GM12878 (cell line): ENCODE results near the gene PRR5. TPM values are rescaled to one million over a fixed set of nuclear protein-coding genes. Genes with fewer than 3 reads are reported as not detected.

Experiments
- ATAC-seq: fragments of 200-7000 bp; cut with Tn5 transposase; 3 replicates; pipeline ENCODE4 v1.9.1; 2020; ENCODE audit warnings: mild to moderate bottlenecking, moderate library complexity
- BruUV-seq: library from RNA; stranded (reverse); fragments of 400-500 nt; replicated peaks from 2 replicates; lab custom pipeline; 2021; lab: Mats Ljungman, UMichigan
- CTCF ChIA-PET: fragments of 300-600 bp; sonication (Branson Sonifier 250); formaldehyde crosslinking; extraction: SDS; loops from one replicate; lab custom pipeline; 2021; ENCODE audit warnings: inconsistent platforms; lab: Yijun Ruan, JAX
- POLR2A ChIA-PET: fragments of 350-600 bp; formaldehyde crosslinking; extraction: SDS; loops from one replicate; lab custom pipeline; 2021; ENCODE audit warnings: inconsistent platforms; lab: Charles Lee
- RAD21 ChIA-PET: fragments of 300-600 bp; sonication (Branson Sonifier 250); formaldehyde crosslinking; loops from one replicate; lab custom pipeline; 2023; ENCODE audit warnings: antibody characterized with exemption; ENCODE audit not compliant: unreplicated experiment; lab: Charles Lee
- SMC1A ChIA-PET: fragments of 300-600 bp; sonication (Branson Sonifier 250); formaldehyde crosslinking; loops from one replicate; lab custom pipeline; 2023; ENCODE audit not compliant: unreplicated experiment, uncharacterized antibody; lab: Charles Lee
- DNase-seq: peaks from one replicate; pipeline ENCODE4 v3.0.0-alpha.2; 2011; ENCODE audit warnings: low read depth, low spot score
- FAIRE-seq: peaks from 3 replicates; lab custom pipeline; 2011; peaks lifted over from hg19 to GRCh38; lab: Jason Lieb, UNC
- H2AFZ ChIP-seq: 2 replicates; pipeline ENCODE4 v1.6.0; 2011; ENCODE audit warnings: low read depth, low read length, control low read depth; ENCODE audit not compliant: control insufficient read depth
- H3K27ac ChIP-seq: 2 replicates; pipeline ENCODE4 v1.5.1; 2011; ENCODE audit warnings: control low read depth; ENCODE audit not compliant: control insufficient read depth, insufficient read depth
- H3K27me3 ChIP-seq, 2 experiments: replicated peaks in 1 of 2; 2 replicates each; pipeline versions ENCODE4 v1.6.0 to v1.6.1; 2011; ENCODE audit warnings: low read length in 1 of 2; ENCODE audit not compliant: control insufficient read depth in 2 of 2, insufficient read depth in 2 of 2
- H3K36me3 ChIP-seq, 2 experiments: 2 replicates each; pipeline ENCODE4 v1.5.1; 2011; ENCODE audit warnings: low read length in 1 of 2; ENCODE audit not compliant: control insufficient read depth in 2 of 2, insufficient read depth in 2 of 2
- H3K4me1 ChIP-seq: 2 replicates; pipeline ENCODE4 v1.6.1; 2011; ENCODE audit warnings: mild to moderate bottlenecking, low read length, moderate library complexity, mixed read lengths; ENCODE audit not compliant: control insufficient read depth, insufficient read depth
- H3K4me2 ChIP-seq: 2 replicates; pipeline ENCODE4 v1.6.0; 2011; ENCODE audit warnings: control low read depth; ENCODE audit not compliant: control insufficient read depth, insufficient read depth
- H3K4me3 ChIP-seq: fragments of 200-600 bp; sonication (generic); 2 replicates; pipeline ENCODE4 v1.5.1; 2016
- H3K79me2 ChIP-seq: 2 replicates; pipeline ENCODE4 v1.6.0; 2011; ENCODE audit warnings: low read length; ENCODE audit not compliant: control insufficient read depth, insufficient read depth
- H3K9ac ChIP-seq: 2 replicates; pipeline ENCODE4 v1.8.0; 2011; ENCODE audit warnings: low read length, control low read depth, mixed read lengths; ENCODE audit not compliant: control insufficient read depth, insufficient read depth
- H3K9me3 ChIP-seq: replicated peaks from 3 replicates; pipeline ENCODE4 v1.5.1; 2011; ENCODE audit warnings: mild to moderate bottlenecking, low read length; ENCODE audit not compliant: control insufficient read depth, insufficient read depth
- H4K20me1 ChIP-seq: 2 replicates; pipeline ENCODE4 v1.6.0; 2011; ENCODE audit not compliant: control insufficient read depth, insufficient read depth
- CBX5 ChIP-seq: sonication (generic); IDR thresholded peaks from 2 replicates; pipeline ENCODE4 v1.6.1; 2016; ENCODE audit warnings: low read depth, moderate library complexity, mild to moderate bottlenecking, inconsistent platforms
- CHD1 ChIP-seq: IDR thresholded peaks from 2 replicates; pipeline ENCODE4 v1.6.1; 2012; ENCODE audit warnings: low read depth, low read length, improper control_type of control experiment
- DPF2 ChIP-seq: fragments of 450-650 bp; IDR thresholded peaks from 2 replicates; pipeline ENCODE4 v1.6.1; 2017; ENCODE audit warnings: mild to moderate bottlenecking
- GABPA ChIP-seq: IDR thresholded peaks from 2 replicates; pipeline ENCODE4 v1.6.1; 2014; ENCODE audit warnings: antibody characterized with exemption, low read depth, mild to moderate bottlenecking, inconsistent platforms
- GATAD2B ChIP-seq: fragments of 450-650 bp; conservative IDR thresholded peaks from 2 replicates; pipeline ENCODE4 v1.6.1; 2017; ENCODE audit warnings: low read depth, mild to moderate bottlenecking, moderate library complexity
- IKZF1 ChIP-seq: fragments of 450-650 bp; conservative IDR thresholded peaks from 2 replicates; pipeline ENCODE4 v1.6.1; 2017; ENCODE audit warnings: antibody characterized with exemption, mild to moderate bottlenecking
- NFIC ChIP-seq: IDR thresholded peaks from 2 replicates; pipeline ENCODE4 v1.6.1; 2012; ENCODE audit warnings: low read depth, mild to moderate bottlenecking, inconsistent platforms, low read length, moderate library complexity
- SP1 ChIP-seq: IDR thresholded peaks from one replicate; pipeline ENCODE4 v1.6.1; 2011; ENCODE audit warnings: low read depth, low read length
- TCF7 ChIP-seq: IDR thresholded peaks from 2 replicates; pipeline ENCODE4 v1.6.1; 2014; ENCODE audit warnings: antibody characterized with exemption, borderline replicate concordance
- YBX1 ChIP-seq: fragments of 450-650 bp; IDR thresholded peaks from 2 replicates; pipeline ENCODE4 v1.6.1; 2016; ENCODE audit warnings: antibody characterized with exemption
- ZBTB33 ChIP-seq: fragments of 450-650 bp; IDR thresholded peaks from 2 replicates; pipeline ENCODE4 v1.6.1; 2017; ENCODE audit warnings: mild to moderate bottlenecking
- ZNF217 ChIP-seq: fragments of 450-650 bp; IDR thresholded peaks from 2 replicates; pipeline ENCODE4 v1.6.1; 2017; ENCODE audit warnings: antibody characterized with exemption, mild to moderate bottlenecking
- ZNF24 ChIP-seq: fragments of 450-650 bp; IDR thresholded peaks from 2 replicates; pipeline ENCODE4 v1.6.1; 2017; ENCODE audit warnings: antibody characterized with exemption, mild to moderate bottlenecking
- WGBS: methylation state at CpG from one replicate; pipeline ENCODE4 v1.1.6; 2016; ENCODE audit warnings: low lambda C conversion rate; ENCODE audit not compliant: insufficient replicate concordance, insufficient coverage; ENCODE audit errors: missing lambda C conversion rate; 5-methylcytosine and 5-hydroxymethylcytosine counted together
- in situ Hi-C: fragments of 300-500 bp; cut with MboI; formaldehyde crosslinking; loops from 9 replicates; pipeline ENCODE4 v1.14.3; 2018; ENCODE audit warnings: mixed read lengths
- intact Hi-C: fragments of 100-400 bp; cut with micrococcal nuclease; formaldehyde crosslinking; loops from one replicate; pipeline ENCODE4 v1.14.2; 2022; ENCODE audit not compliant: unreplicated experiment
- polyA plus RNA-seq, 11 experiments: library from polyadenylated mRNA; depleted of rRNA in 4 of 11; unstranded in 6 of 11; stranded (reverse) in 5 of 11; fragments of >200 nt; fragmentation: Nextera tagmentation in 4 of 11; fragmentation: Illumina TruSeq in 1 of 11; extraction: Ambion mirVana in 4 of 11; extraction: Trizol in 1 of 11; gene quantifications; 1 replicate in 1 of 11; 2 replicates in 10 of 11; pipeline versions ENCODE4 v1.2.1 to v1.2.3, GENCODE V29; 2011 to 2016; ENCODE audit warnings: inconsistent platforms in 2 of 11, missing spikeins in 2 of 11, low read depth in 1 of 11
- total RNA-seq, 4 experiments: library from RNA; depleted of rRNA in 3 of 4; stranded (reverse); fragments of >200 nt in 3 of 4; fragmentation: Illumina TruSeq in 1 of 4; extraction: Trizol in 1 of 4; gene quantifications; 2 replicates each; pipeline versions ENCODE4 v1.2.1 to v1.2.3, GENCODE V29; 2013 to 2021
- TF ChIP-seq, protein P1 (sequence below): fragments of 450-650 bp; IDR thresholded peaks from 2 replicates; pipeline ENCODE4 v1.6.1; 2016; ENCODE audit warnings: mild to moderate bottlenecking

The PRR5 gene
- total and polyA plus RNA-seq, 10 of the 15 experiments (the other 5 are each of a cell fraction or from before 2014, with no cell fraction given): 0.03 to 9.4 (median 1.5) TPM

- H3K4me3 ChIP-seq: no peak overlapping the region
- H3K79me2 ChIP-seq: no peaks in the 10 kb centered on the region
- DNase-seq (no peak), ATAC-seq (no peak), FAIRE-seq (no peak)
- 89% methylated on average over 27 of the region's 27 CpGs for WGBS
- H3K4me2 ChIP-seq: no peak overlapping the region
- H3K36me3 ChIP-seq: no peaks in the 10 kb centered on the region; a peak in 1 of 4 replicates
- TF ChIP-seq, protein P1, sequence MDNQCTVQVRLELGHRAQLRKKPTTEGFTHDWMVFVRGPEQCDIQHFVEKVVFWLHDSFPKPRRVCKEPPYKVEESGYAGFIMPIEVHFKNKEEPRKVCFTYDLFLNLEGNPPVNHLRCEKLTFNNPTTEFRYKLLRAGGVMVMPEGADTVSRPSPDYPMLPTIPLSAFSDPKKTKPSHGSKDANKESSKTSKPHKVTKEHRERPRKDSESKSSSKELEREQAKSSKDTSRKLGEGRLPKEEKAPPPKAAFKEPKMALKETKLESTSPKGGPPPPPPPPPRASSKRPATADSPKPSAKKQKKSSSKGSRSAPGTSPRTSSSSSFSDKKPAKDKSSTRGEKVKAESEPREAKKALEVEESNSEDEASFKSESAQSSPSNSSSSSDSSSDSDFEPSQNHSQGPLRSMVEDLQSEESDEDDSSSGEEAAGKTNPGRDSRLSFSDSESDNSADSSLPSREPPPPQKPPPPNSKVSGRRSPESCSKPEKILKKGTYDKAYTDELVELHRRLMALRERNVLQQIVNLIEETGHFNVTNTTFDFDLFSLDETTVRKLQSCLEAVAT: no peak
- TF ChIP-seq CBX5: no peak
- no peak for TF ChIP-seq CHD1
- TF ChIP-seq NFIC: no peak
- no peak for TF ChIP-seq DPF2
- no peak for TF ChIP-seq YBX1
- no peak for TF ChIP-seq GABPA
- no peak for TF ChIP-seq ZNF217
- TF ChIP-seq TCF7: no peak
- TF ChIP-seq SP1: no peak
- TF ChIP-seq ZBTB33: no peak
- no peak for TF ChIP-seq GATAD2B
- no peak for TF ChIP-seq IKZF1
- TF ChIP-seq ZNF24: no peak
- in situ Hi-C loops: no loop called here
- intact Hi-C loops: no loop called here
- no peak overlapping the region for H2AFZ ChIP-seq
- BruUV-seq: no TSS peak
- H3K9me3 ChIP-seq: no peaks in the 10 kb centered on the region
- H3K27ac ChIP-seq: no peak overlapping the region
- CTCF ChIA-PET: interaction anchor here (0.7 to 1.3 kb wide), 2 partner anchors 30 to 35 kb away, joined by 3 read pairs; no protein-coding TSS in a partner anchor
- no peaks in the 10 kb centered on the region for H3K4me1 ChIP-seq
- POLR2A ChIA-PET: no interaction called here
- H4K20me1 ChIP-seq: no peaks in the 10 kb centered on the region
- H3K9ac ChIP-seq: no peak overlapping the region
- SMC1A ChIA-PET: no interaction called here
- no peaks in the 10 kb centered on the region for H3K27me3 ChIP-seq
- RAD21 ChIA-PET: no interaction called here
Measured at GRCh38 chr22:44732661-44733060, 30.7 kb downstream of the PRR5 start.
